Skeletal muscle satellite cell (primary cell): ENCODE results near the gene CROT. TPM values are rescaled to one million over a fixed set of nuclear protein-coding genes. Genes with fewer than 3 reads are reported as not detected.

Experiments used
- H3K27me3 ChIP-seq: 2 replicates; pipeline ENCODE4 v1.7.0; 2013; ENCODE audit warnings: low read length; ENCODE audit not compliant: control insufficient read depth, insufficient read depth
- H3K36me3 ChIP-seq: 2 replicates; pipeline ENCODE4 v1.7.0; 2013; ENCODE audit warnings: mild to moderate bottlenecking, control low read depth, low read length; ENCODE audit not compliant: insufficient read depth
- H3K4me1 ChIP-seq: 2 replicates; pipeline ENCODE4 v1.7.0; 2013; ENCODE audit warnings: low read length; ENCODE audit not compliant: control insufficient read depth, insufficient read depth
- H3K4me2 ChIP-seq: 2 replicates; pipeline ENCODE4 v1.7.0; 2013; ENCODE audit warnings: mild to moderate bottlenecking, low read length
- H3K4me3 ChIP-seq: 2 replicates; pipeline ENCODE4 v1.7.0; 2013; ENCODE audit warnings: low read length
- H3K9ac ChIP-seq: 2 replicates; pipeline ENCODE4 v1.7.0; 2013; ENCODE audit warnings: mild to moderate bottlenecking, low read depth, low read length, moderate library complexity
- H3K9me3 ChIP-seq: replicated peaks from 2 replicates; pipeline ENCODE4 v1.7.0; 2013; ENCODE audit warnings: mild to moderate bottlenecking, control low read depth, low read length
- small RNA-seq: library from RNA; depleted of rRNA; stranded (forward); fragments of <200 nt; gene quantifications from one replicate; pipeline ENCODE3, GENCODE V24; 2012

CROT gene

GRCh38 chr7:87424075-87424474 lies 78.6 kb downstream of the CROT start:
- H3K4me3 ChIP-seq = no peak overlapping the region
- H3K4me1 ChIP-seq = no peaks in the 10 kb centered on the region
- peaks cover 5% of the 10 kb centered on the region for H3K27me3 ChIP-seq

GRCh38 chr7:87426160-87426559 lies 80.7 kb downstream of the CROT start:
- H3K27me3 ChIP-seq = no peaks in the 10 kb centered on the region
- no peak overlapping the region for H3K4me3 ChIP-seq
- H3K4me2 ChIP-seq = no peak overlapping the region
- no peaks in the 10 kb centered on the region for H3K36me3 ChIP-seq
- H3K9me3 ChIP-seq = no peaks in the 10 kb centered on the region
- no peaks in the 10 kb centered on the region for H3K4me1 ChIP-seq
- no peak overlapping the region for H3K9ac ChIP-seq

More at GRCh38 chr7:87424075-87424474, 78.6 kb downstream of the CROT start:
- Histone ChIP-seq H3K9me3 (no peaks in the 10 kb centered on the region), H3K4me2 (no peak overlapping the region), H3K9ac (no peak overlapping the region), H3K36me3 (no peaks in the 10 kb centered on the region)

- Histone ChIP-seq H3K4me3 (no peak overlapping the region), H3K4me1 (no peaks in the 10 kb centered on the region), H3K36me3 (no peaks in the 10 kb centered on the region), H3K9me3 (no peaks in the 10 kb centered on the region), H3K9ac (no peak overlapping the region), H3K27me3 (no peaks in the 10 kb centered on the region), H3K4me2 (no peak overlapping the region)
Measured at GRCh38 chr7:87427288-87427687, 81.8 kb downstream of the CROT start.

GRCh38 chr7:87432536-87432935 lies 87.1 kb downstream of the CROT start:
- H3K4me1 ChIP-seq = peaks cover 2% of the 10 kb centered on the region
- H3K9me3 ChIP-seq = no peaks in the 10 kb centered on the region
- H3K27me3 ChIP-seq = peaks cover 8% of the 10 kb centered on the region
- H3K36me3 ChIP-seq = no peaks in the 10 kb centered on the region
- H3K4me3 ChIP-seq = no peak overlapping the region
- no peak overlapping the region for H3K4me2 ChIP-seq
- no peak overlapping the region for H3K9ac ChIP-seq

DNA sequence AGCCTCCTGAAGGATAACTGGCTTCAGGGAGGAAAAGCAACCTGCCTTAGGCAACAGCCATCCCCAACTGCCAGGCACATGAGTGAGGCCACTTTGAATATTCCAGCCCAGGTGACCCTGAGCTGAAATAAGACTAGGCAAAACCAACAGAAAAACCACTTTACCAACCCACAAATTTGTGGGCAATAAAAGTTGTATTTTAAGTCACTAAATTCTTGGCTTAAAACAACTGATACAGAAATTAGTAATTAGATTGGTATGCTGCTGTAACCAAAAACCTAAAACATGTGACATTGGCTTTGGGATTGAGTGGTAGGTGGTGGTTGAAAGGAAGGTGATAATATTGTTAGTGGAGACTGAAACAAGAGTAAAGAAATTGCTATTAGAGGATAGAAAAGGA lies 90.1 kb downstream of the CROT start:
- no peaks in the 10 kb centered on the region for H3K36me3 ChIP-seq
- no peak overlapping the region for H3K4me2 ChIP-seq

GRCh38 chr7:87445897-87446296 lies 100.4 kb downstream of the CROT start:
- H3K9me3 ChIP-seq = no peaks in the 10 kb centered on the region
- no peak overlapping the region for H3K4me3 ChIP-seq
- no peaks in the 10 kb centered on the region for H3K4me1 ChIP-seq
- H3K36me3 ChIP-seq = no peaks in the 10 kb centered on the region
- no peaks in the 10 kb centered on the region for H3K27me3 ChIP-seq
- H3K9ac ChIP-seq = no peak overlapping the region
- H3K4me2 ChIP-seq = no peak overlapping the region

More for the DNA sequence above, 90.1 kb downstream of the CROT start:
- Histone ChIP-seq H3K4me1 (peaks cover 2% of the 10 kb centered on the region), H3K27me3 (peaks cover 8% of the 10 kb centered on the region), H3K9ac (no peak overlapping the region), H3K4me3 (no peak overlapping the region), H3K9me3 (no peaks in the 10 kb centered on the region)

DNA sequence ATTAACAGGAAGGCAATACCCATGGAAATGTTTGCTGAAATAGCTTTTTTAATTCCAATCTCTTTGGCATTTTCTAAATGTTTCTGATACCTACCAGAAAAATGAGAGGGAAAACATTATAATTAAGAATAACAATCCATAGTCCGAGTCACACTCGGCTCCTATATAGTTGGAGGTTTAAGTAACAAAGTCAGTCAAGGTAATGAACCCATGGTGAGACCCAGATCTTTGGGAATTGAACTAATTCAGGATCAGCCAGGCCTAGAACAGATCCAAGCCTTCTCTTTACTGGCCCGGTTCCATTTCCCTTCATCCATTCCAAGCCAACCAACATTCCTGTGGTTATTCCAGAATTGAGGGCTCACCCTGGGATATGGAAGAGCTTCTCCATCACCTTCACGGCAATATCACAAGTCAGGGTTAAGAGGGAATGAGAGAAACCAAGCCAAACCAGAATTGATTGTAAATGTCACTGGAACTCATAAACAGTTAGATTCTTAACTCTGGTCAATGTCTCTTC lies 101.7 kb downstream of the CROT start:
- H3K4me3 ChIP-seq = no peak overlapping the region
- no peak overlapping the region for H3K4me2 ChIP-seq
- H3K9ac ChIP-seq = no peak overlapping the region
- H3K9me3 ChIP-seq = no peaks in the 10 kb centered on the region
- no peaks in the 10 kb centered on the region for H3K4me1 ChIP-seq
- no peaks in the 10 kb centered on the region for H3K36me3 ChIP-seq
- H3K27me3 ChIP-seq = peaks cover 5% of the 10 kb centered on the region

DNA sequence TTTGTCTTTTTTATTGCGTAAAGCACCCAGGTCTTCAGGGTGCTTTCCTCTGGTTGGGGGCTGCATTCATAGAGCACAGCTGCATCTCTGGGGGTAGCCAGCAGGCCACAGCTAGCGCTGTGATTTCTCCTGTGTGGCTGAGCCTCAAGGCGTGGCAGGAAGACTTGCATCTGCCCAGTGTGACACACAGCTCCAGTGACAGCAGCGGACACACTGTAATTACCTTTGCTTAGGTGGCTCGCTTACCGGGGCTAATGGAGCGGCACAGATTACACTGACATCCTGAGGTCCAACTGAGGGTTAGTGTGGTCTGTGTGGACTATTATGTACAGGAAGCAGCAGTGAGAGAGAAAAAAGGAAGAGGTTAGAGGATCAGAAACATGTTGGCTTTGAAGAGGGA lies 102.9 kb downstream of the CROT start:
- H3K4me2 ChIP-seq = no peak overlapping the region
- H3K27me3 ChIP-seq = peaks cover 5% of the 10 kb centered on the region
- H3K36me3 ChIP-seq = no peaks in the 10 kb centered on the region
- no peak overlapping the region for H3K4me3 ChIP-seq
- no peaks in the 10 kb centered on the region for H3K9me3 ChIP-seq
- no peak overlapping the region for H3K9ac ChIP-seq
- no peaks in the 10 kb centered on the region for H3K4me1 ChIP-seq

Small RNA genes lying within 50 kb of the gene (small RNA-seq; reads per million reads assigned to genes)
- not detected for gene RF02195
- gene RF02196 = not detected
